Activated CD8-positive, alpha-beta T cell treated with anti-CD3 and anti-CD28 coated beads for 36 hours (primary cell): ENCODE results near the gene FOXL2. TPM values are rescaled to one million over a fixed set of nuclear protein-coding genes. Genes with fewer than 3 reads are reported as not detected.

ENCODE experiments used
- ATAC-seq: fragments of 200-7000 bp; cut with Tn5 transposase; one replicate; pipeline ENCODE4 v1.10.0; 2021; ENCODE audit warnings: mild to moderate bottlenecking, moderate library complexity
- CTCF ChIA-PET: fragments of 350-600 bp; sonication (Branson Sonifier 250); formaldehyde crosslinking; loops from one replicate; lab custom pipeline; 2021; ENCODE audit warnings: antibody characterized with exemption; lab: Charles Lee
- POLR2A ChIA-PET: fragments of 350-600 bp; sonication (Branson Sonifier 250); formaldehyde crosslinking; loops from one replicate; lab custom pipeline; 2021; ENCODE audit warnings: antibody characterized with exemption; lab: Charles Lee
- DNase-seq: peaks from one replicate; pipeline ENCODE4 v3.0.0-alpha.2; 2020
- H3K27ac Mint-ChIP-seq: one replicate; pipeline ENCODE4 v1.8.0; 2021; ENCODE audit warnings: mild to moderate bottlenecking, mixed read lengths
- H3K27me3 Mint-ChIP-seq: one replicate; pipeline ENCODE4 v1.8.0; 2021; ENCODE audit warnings: mixed read lengths
- H3K36me3 Mint-ChIP-seq: one replicate; pipeline ENCODE4 v1.8.0; 2021; ENCODE audit warnings: low read depth, mixed read lengths
- H3K4me1 Mint-ChIP-seq: one replicate; pipeline ENCODE4 v1.8.0; 2021; ENCODE audit warnings: low read depth, mixed read lengths
- H3K4me3 Mint-ChIP-seq: one replicate; pipeline ENCODE4 v1.8.0; 2021; ENCODE audit warnings: mild to moderate bottlenecking, moderate library complexity, mixed read lengths
- H3K9me3 Mint-ChIP-seq: one replicate; pipeline ENCODE4 v1.8.0; 2021; ENCODE audit warnings: mixed read lengths
- intact Hi-C: fragments of 100-400 bp; cut with micrococcal nuclease; formaldehyde crosslinking; loops from one replicate; pipeline ENCODE4 v1.10.0; 2022
- total RNA-seq, 2 experiments: library from RNA; stranded (reverse); gene quantifications; one replicate each; pipeline ENCODE4 v1.2.3, GENCODE V29; 2021
- TF ChIP-seq, protein P1 (sequence below): fragments of 200-600 bp; IDR thresholded peaks from one replicate; pipeline ENCODE4 v1.8.0; 2022; ENCODE audit warnings: antibody characterized with exemption, mild to moderate bottlenecking

FOXL2 gene
- total RNA-seq, 2 experiments from 2014 or later, result not detected

DNA sequence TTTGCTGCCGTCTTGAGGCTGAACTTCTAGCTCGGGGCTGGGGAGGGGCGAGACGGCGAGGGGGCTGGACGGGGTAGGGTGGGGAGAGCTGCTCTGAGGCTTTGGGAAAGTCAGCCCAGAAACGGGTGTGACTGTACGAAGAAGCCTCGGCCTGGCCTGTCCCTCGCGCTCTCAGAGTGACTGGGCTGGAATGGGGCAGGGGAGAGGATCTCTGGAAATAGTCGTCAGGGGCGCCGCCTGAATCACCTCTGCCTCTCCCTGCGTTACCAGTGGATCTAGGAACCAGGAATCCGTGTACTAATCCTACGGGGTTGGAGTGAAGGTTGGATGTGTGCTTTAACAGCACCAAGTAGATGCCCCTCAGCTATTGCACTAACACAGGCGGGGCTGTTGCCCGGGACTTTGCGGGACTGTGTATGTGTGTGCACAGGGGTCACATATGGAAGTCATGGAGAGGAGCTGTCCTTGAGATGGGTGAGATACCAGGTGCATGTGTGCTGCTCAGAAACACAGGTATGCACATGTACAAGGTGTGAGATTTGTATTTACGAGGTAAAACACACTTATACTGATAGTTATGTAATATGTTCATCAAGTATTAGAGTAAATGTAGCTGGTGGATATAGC, 671 bp upstream of the FOXL2 start:
- peak overlapping the region; percentile 49 for H3K4me3 Mint-ChIP-seq
- no peaks in the 10 kb centered on the region for H3K9me3 Mint-ChIP-seq
- intact Hi-C loops, result loop anchor here (10.0 kb wide), 1 partner anchor 1173 kb away; no protein-coding TSS in a partner anchor
- POLR2A ChIA-PET, result interaction anchor here (1.0 to 1.2 kb wide), 2 partner anchors 11 to 13 kb away, joined by 3 to 4 read pairs; no protein-coding TSS in a partner anchor
- no peak for ATAC-seq
- H3K27ac Mint-ChIP-seq, result no peak overlapping the region
- CTCF ChIA-PET, result interaction anchor here (0.6 to 9.5 kb wide), 3 partner anchors 15 to 32 kb away, joined by 3 to 87 read pairs (median 3); no protein-coding TSS in a partner anchor
- H3K4me1 Mint-ChIP-seq, result peaks cover 30% of the 10 kb centered on the region
- H3K36me3 Mint-ChIP-seq, result no peaks in the 10 kb centered on the region
- TF ChIP-seq, protein P1, sequence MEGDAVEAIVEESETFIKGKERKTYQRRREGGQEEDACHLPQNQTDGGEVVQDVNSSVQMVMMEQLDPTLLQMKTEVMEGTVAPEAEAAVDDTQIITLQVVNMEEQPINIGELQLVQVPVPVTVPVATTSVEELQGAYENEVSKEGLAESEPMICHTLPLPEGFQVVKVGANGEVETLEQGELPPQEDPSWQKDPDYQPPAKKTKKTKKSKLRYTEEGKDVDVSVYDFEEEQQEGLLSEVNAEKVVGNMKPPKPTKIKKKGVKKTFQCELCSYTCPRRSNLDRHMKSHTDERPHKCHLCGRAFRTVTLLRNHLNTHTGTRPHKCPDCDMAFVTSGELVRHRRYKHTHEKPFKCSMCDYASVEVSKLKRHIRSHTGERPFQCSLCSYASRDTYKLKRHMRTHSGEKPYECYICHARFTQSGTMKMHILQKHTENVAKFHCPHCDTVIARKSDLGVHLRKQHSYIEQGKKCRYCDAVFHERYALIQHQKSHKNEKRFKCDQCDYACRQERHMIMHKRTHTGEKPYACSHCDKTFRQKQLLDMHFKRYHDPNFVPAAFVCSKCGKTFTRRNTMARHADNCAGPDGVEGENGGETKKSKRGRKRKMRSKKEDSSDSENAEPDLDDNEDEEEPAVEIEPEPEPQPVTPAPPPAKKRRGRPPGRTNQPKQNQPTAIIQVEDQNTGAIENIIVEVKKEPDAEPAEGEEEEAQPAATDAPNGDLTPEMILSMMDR, result no peak
- peaks cover 66% of the 10 kb centered on the region for H3K27me3 Mint-ChIP-seq
- no peak for DNase-seq

DNA sequence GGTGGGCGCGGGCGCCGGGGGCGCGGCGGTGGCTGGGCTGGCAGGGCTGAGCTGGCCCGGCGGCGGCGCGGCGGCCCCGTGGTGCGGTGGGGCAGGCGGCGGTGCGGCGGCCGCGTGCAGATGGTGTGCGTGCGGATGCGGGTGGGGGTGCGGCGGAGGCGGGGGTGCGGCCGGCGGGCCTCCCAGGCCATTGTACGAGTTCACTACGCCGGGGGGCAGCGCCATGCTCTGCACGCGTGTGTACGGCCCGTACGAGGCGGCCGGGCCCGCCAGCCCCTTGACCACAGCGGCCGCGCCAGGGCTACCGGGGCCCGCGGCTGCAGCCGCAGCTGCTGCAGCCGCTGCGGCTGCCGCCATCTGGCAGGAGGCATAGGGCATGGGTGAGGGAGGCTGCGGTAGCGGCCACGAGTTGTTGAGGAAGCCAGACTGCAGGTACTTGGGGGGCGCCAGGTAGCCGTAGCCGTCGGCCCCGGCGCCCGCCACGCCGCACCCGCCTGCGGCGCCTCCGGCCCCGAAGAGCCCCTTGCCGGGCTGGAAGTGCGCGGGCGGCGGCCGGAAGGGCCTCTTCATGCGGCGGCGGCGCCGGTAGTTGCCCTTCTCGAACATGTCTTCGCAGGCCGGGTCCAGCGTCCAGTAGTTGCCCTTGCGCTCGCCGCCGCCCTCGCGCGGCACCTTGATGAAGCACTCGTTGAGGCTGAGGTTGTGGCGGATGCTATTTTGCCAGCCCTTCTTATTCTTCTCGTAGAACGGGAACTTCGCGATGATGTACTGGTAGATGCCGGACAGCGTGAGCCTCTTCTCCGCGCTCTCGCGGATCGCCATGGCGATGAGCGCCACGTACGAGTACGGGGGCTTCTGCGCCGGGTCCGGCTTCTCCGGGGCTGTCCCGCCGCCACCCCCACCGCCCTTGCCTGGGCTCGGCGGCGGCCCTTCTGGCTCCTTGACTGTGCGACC, 951 bp downstream of the FOXL2 start:
- ChIA-PET POLR2A (no interaction called here), CTCF (interaction anchor here (0.6 to 9.5 kb wide), 5 partner anchors 13 to 352 kb away, joined by 3 to 87 read pairs (median 3); partner anchors contain the start of gene CEP70)
- DNase-seq, result peak; percentile 51
- ATAC-seq, result peak; percentile 10
- TF ChIP-seq, protein P1, result no peak
- Mint-ChIP-seq H3K27ac (no peak overlapping the region), H3K36me3 (no peaks in the 10 kb centered on the region), H3K4me3 (peak overlapping the region; percentile 43), H3K9me3 (no peaks in the 10 kb centered on the region), H3K4me1 (peaks cover 30% of the 10 kb centered on the region), H3K27me3 (peaks cover 76% of the 10 kb centered on the region)
- intact Hi-C loops, result loop anchor here (10.0 kb wide), 1 partner anchor 1171 kb away; no protein-coding TSS in a partner anchor

DNA sequence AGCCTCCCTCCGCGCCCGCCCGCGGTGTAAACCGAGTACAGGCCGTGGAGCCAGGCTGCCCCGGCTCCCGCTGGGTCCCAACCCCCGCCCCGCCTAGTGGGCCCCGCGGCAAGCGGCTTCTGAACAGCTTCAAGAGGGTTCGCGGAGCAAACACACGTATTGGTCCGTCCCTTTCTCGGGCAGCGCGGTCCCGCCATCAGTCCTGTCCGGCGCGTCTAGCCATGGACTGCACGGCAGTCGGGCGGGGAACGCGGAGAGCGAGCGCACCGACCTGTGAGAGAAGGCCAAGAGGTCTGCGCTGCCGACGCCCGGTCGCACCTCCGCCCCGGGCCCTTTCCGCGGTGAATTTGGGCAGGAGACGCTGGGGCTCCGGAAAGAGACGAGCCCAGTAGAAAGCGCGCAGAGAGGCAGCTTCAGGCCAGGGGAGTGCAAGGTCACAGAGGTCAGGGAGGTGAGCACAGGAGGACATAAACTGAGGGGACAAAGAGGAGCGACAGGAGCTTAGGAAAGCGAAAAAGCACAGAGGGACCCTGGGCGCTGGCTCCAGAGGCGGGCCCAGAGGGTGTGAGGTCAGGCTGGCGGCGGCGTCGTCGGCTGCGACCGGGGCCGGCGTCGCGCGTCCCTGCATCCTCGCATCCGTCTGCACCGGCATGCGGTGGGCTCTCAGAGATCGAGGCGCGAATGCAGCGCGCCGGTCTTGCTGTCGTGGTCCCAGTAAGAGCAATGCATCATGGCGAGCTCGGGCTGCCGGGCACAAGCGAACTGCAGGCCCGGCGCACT, 1.8 kb downstream of the FOXL2 start:
- Mint-ChIP-seq H3K27ac (no peak overlapping the region), H3K27me3 (peaks cover 77% of the 10 kb centered on the region), H3K9me3 (no peaks in the 10 kb centered on the region), H3K4me3 (peak overlapping the region; percentile 56), H3K36me3 (no peaks in the 10 kb centered on the region), H3K4me1 (peaks cover 27% of the 10 kb centered on the region)
- intact Hi-C loops, result loop anchor here (5.0 to 10.0 kb wide), 2 partner anchors 382 to 1170 kb away; no protein-coding TSS in a partner anchor
- ATAC-seq, result peak; percentile 34
- ChIA-PET CTCF (interaction anchor here (0.6 to 9.5 kb wide), 6 partner anchors 12 to 384 kb away, joined by 3 to 87 read pairs (median 4); partner anchors contain the start of gene CEP70), POLR2A (interaction anchor here (0.7 kb wide), 1 partner anchor 474 kb away, joined by 3 read pairs; no protein-coding TSS in a partner anchor)
- TF ChIP-seq, protein P1, result no peak
- DNase-seq, result peak; percentile 28

DNA sequence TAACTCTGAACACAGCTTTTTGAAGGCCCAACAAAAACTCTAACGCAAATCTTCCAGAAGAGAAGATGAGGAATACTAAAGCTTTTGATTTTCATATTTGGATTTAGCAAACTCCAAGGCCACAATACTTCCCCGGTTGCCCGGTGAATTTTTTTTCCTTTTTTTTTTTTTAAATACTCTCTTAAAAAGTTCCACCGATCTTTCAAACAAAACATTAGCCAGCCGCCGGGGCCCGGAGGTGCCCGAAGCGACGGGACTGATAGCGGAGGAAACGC, 2.3 kb downstream of the FOXL2 start:
- peaks cover 29% of the 10 kb centered on the region for H3K4me1 Mint-ChIP-seq
- ChIA-PET CTCF (interaction anchor here (1.4 to 9.5 kb wide), 3 partner anchors 12 to 384 kb away, joined by 5 to 87 read pairs (median 12); no protein-coding TSS in a partner anchor), POLR2A (interaction anchor here (0.7 kb wide), 1 partner anchor 473 kb away, joined by 3 read pairs; no protein-coding TSS in a partner anchor)
- H3K4me3 Mint-ChIP-seq, result no peak overlapping the region
- no peaks in the 10 kb centered on the region for H3K36me3 Mint-ChIP-seq
- DNase-seq (no peak), ATAC-seq (no peak)
- intact Hi-C loops, result loop anchor here (5.0 to 10.0 kb wide), 2 partner anchors 383 to 1170 kb away; no protein-coding TSS in a partner anchor
- TF ChIP-seq, protein P1, result no peak
- H3K27me3 Mint-ChIP-seq, result peaks cover 79% of the 10 kb centered on the region
- no peaks in the 10 kb centered on the region for H3K9me3 Mint-ChIP-seq
- H3K27ac Mint-ChIP-seq, result no peak overlapping the region
